NT2/D1 (cell line): ENCODE measurements around the gene GJA5.

Experiments
- DNase-seq: peaks from one replicate; pipeline ENCODE4 v3.0.0-alpha.2; 2011; ENCODE audit warnings: low read depth, low spot score
- H3K27me3 ChIP-seq: 2 replicates; pipeline ENCODE4 v1.6.0; 2011; ENCODE audit warnings: mild to moderate bottlenecking; ENCODE audit not compliant: insufficient read length, insufficient read depth
- H3K36me3 ChIP-seq: 2 replicates; pipeline ENCODE4 v1.6.1; 2011; ENCODE audit warnings: mild to moderate bottlenecking, low read length, mixed read lengths; ENCODE audit not compliant: insufficient read depth, insufficient read length
- H3K4me1 ChIP-seq: 2 replicates; pipeline ENCODE4 v1.5.1; 2011; ENCODE audit not compliant: insufficient read depth, insufficient read length
- H3K4me3 ChIP-seq: 2 replicates; pipeline ENCODE4 v1.5.1; 2011; ENCODE audit warnings: low read depth; ENCODE audit not compliant: insufficient read length
- H3K9ac ChIP-seq: 2 replicates; pipeline ENCODE4 v1.6.0; 2011; ENCODE audit warnings: low read depth; ENCODE audit not compliant: insufficient read length
- H3K9me3 ChIP-seq: 2 replicates; pipeline ENCODE4 v1.5.1; 2011; ENCODE audit warnings: mild to moderate bottlenecking, low read length; ENCODE audit not compliant: insufficient read depth
- SUZ12 ChIP-seq: IDR thresholded peaks from 2 replicates; pipeline ENCODE4 v1.6.1; 2011; ENCODE audit not compliant: insufficient read length, insufficient read depth; ENCODE audit errors: extremely low read depth
- YY1 ChIP-seq: IDR thresholded peaks from 2 replicates; pipeline ENCODE4 v1.6.1; 2011; ENCODE audit not compliant: insufficient read length, insufficient read depth
- ZNF274 ChIP-seq: IDR thresholded peaks from 2 replicates; pipeline ENCODE4 v1.6.1; 2011; ENCODE audit warnings: mild to moderate bottlenecking, low read depth, low read length

Gene GJA5

DNA sequence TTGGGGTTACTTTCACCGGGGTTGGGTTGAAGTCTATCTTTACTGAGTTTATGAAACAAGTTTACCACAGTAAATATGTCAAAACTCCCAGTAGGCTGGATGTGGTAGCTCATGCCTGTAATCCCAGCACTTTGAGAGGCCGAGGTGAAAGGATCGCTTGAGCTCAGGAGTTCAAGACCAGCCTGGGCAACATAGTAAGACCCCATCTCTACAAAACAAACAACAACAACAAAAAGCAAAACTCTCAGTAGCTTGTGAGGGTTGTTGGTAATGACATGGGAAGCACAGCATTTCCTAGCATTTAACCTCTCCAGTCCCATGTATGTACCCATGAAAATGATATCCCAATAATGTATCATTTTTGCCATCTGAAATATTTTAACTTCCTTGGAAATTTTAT lies 34.7 kb downstream of the GJA5 start:
- no peak for DNase-seq
- Histone ChIP-seq H3K27me3 (no peaks in the 10 kb centered on the region), H3K4me3 (no peak overlapping the region), H3K9me3 (no peaks in the 10 kb centered on the region), H3K9ac (no peak overlapping the region), H3K36me3 (no peaks in the 10 kb centered on the region), H3K4me1 (peaks cover 8% of the 10 kb centered on the region)
- no peak for TF ChIP-seq SUZ12
- TF ChIP-seq ZNF274 = no peak
- TF ChIP-seq YY1 = no peak

DNA sequence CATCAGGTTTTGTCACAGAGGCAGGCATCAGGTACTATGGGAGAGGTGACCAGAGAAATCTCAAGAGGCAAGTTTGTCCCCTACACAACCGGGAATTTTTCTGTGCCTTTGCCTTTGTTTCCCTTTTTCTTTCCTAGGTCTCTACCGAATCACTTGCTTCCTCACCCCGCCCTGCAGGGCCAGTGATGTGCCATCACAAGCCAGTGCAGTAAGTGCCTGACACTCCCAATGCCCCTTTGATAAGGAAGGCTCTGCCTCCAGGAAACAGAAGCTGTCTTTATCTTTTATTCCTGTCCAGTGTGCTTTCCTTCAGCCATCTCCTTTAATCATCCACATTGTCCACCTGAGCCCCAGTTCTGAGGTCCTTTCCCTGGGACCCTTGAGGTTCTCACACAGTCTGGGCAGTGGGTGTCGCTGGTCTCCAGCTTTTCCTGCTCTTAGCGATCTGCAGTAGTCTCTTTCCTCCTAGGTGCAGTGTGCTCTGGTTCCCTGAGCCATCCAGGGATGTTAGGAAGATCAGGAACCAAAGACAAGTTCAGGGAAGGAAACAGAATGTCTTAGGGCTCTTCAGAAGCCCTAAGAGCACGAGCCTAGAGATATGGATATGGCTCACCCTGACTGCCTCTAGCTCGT lies 36.6 kb downstream of the GJA5 start:
- no peak overlapping the region for H3K9ac ChIP-seq
- peaks cover 8% of the 10 kb centered on the region for H3K4me1 ChIP-seq
- no peaks in the 10 kb centered on the region for H3K27me3 ChIP-seq
- H3K36me3 ChIP-seq = no peaks in the 10 kb centered on the region
- H3K4me3 ChIP-seq = no peak overlapping the region
- H3K9me3 ChIP-seq = peaks cover 11% of the 10 kb centered on the region; the same call in 1 of the 2 replicates
- no peak for TF ChIP-seq YY1
- TF ChIP-seq SUZ12 = no peak
- no peak for TF ChIP-seq ZNF274
- DNase-seq = peak; percentile 85

DNA sequence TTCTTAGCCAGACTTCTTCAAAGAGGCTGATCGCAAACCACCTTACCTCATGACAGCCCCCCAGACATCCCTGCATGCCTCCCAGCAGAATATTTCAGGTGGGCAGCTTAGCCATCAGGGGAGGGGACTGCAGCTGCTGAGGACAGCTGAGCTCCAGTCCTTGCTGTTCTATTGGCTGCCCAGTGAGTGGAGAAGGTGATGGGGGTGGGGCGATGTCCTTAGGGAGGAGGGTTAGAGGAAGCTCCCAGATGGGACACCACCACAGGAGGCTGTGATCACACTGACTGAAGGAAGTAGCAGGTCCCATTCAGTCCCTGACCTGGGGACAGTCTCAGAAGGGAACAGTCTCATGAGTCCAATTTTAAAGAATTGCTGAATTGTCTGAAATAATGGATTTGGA lies 38.3 kb downstream of the GJA5 start:
- Histone ChIP-seq H3K27me3 (no peaks in the 10 kb centered on the region), H3K4me3 (no peak overlapping the region), H3K36me3 (no peaks in the 10 kb centered on the region), H3K9ac (no peak overlapping the region), H3K4me1 (peaks cover 8% of the 10 kb centered on the region), H3K9me3 (peaks cover 20% of the 10 kb centered on the region; the same call in 1 of the 2 replicates)
- no peak for TF ChIP-seq ZNF274
- TF ChIP-seq YY1 = no peak
- TF ChIP-seq SUZ12 = no peak
- no peak for DNase-seq

DNA sequence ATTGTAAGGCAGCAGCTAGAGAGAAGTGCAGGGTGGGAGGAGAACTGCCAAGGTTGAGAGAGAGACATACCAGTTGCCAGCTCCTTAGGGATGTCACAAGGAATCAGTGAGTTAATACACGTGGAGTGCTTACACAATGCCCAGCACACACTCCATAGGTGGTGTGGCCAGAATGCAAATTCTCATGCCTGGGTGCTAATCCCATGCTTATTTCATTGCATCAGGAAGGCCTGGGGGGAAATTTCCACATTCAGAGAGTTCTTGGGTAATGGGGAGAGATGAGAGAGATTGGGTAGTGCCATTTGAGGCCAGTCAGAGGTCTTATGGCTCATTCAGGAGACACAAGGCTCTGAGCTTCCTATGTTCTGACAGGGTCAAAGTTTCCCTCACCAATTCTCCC lies 38.7 kb downstream of the GJA5 start:
- Histone ChIP-seq H3K36me3 (no peaks in the 10 kb centered on the region), H3K4me1 (peaks cover 8% of the 10 kb centered on the region), H3K9me3 (peaks cover 20% of the 10 kb centered on the region; the same call in 1 of the 2 replicates), H3K9ac (no peak overlapping the region), H3K27me3 (no peaks in the 10 kb centered on the region), H3K4me3 (no peak overlapping the region)
- no peak for DNase-seq
- TF ChIP-seq SUZ12 (no peak), YY1 (no peak), ZNF274 (no peak)

DNA sequence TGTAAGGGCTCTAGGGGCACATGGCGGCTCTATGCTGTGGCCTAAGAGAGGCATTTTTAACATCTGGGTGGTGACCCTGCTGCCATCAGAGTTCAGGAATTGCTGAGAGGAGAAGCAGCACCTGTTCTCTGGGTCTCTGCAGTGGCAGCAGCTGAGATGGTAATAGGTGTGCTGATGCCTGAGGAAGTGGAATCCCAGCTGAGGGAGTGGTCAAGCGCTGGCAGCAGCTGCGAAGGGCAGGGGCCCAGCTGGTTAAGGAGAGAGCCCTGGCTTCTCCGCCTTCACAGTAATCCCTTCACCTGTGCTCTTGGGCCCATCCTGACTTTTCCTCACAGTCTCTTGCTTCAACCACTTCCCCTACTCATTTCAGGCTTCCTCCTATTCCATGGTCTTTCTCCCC lies 39.8 kb downstream of the GJA5 start:
- H3K36me3 ChIP-seq = no peaks in the 10 kb centered on the region
- no peaks in the 10 kb centered on the region for H3K27me3 ChIP-seq
- H3K4me1 ChIP-seq = peaks cover 4% of the 10 kb centered on the region
- no peak overlapping the region for H3K9ac ChIP-seq
- TF ChIP-seq YY1 = no peak
- no peak for DNase-seq
- no peak overlapping the region for H3K4me3 ChIP-seq
- peaks cover 20% of the 10 kb centered on the region; the same call in 1 of the 2 replicates for H3K9me3 ChIP-seq

DNA sequence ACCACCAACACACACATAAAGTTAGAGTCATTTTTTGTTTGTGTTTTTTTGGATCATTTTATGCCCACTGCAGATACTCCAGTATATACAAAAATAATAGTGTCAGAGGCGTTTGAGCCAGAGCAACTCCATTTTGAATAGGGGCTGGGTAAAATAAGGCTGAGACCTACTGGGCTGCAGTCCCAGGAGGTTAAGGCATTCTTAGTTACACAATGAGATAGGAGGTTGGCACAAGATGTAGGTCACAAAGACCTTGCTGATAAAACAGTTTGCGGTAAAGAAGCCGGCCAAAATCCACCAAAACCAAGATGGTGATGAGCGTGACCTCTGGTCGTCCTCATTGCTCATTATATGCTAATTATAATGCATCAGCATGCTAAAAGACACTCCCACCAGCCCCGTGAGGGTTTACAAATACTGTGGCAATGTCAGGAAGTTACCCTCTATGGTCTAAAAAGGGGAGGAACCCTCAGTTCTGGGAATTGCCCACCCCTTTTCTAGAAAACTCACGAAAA lies 40.6 kb downstream of the GJA5 start:
- no peak for TF ChIP-seq YY1
- peaks cover 20% of the 10 kb centered on the region; the same call in 1 of the 2 replicates for H3K9me3 ChIP-seq
- H3K9ac ChIP-seq = no peak overlapping the region
- H3K4me3 ChIP-seq = no peak overlapping the region
- DNase-seq = no peak
- H3K36me3 ChIP-seq = no peaks in the 10 kb centered on the region
- H3K4me1 ChIP-seq = peaks cover 4% of the 10 kb centered on the region
- no peaks in the 10 kb centered on the region for H3K27me3 ChIP-seq

DNA sequence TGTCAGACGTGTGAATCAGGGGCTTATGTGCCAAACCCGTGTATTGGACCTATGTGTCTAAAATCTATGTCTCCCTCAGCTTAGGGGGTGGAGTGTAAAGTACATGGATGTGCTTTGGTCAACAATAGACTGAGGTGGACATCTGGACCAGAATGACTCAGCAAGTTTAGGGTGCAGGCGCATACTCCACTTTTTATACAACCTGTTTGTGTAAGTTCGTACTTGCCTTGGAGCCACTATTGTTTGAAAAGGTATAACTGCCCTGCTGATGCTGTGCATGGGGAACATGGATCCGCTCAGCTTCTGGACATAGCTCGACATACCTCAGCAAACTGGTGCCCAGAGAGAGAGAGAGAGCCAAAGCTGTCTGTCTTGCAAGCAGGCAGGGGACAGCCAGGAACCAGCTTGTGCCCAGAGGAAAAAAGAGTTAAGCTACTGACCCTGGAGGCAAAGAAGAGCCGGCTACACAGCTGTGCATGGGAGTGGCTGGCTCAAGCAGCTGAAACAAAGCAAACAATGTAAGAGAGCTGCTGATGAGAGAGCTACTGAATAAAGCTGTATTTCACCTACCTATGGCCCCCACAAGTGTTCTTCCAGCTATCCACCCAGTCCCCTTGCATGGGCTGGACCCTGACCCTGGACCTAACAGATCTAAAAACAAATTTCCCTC lies 41.2 kb downstream of the GJA5 start:
- DNase-seq = no peak
- no peaks in the 10 kb centered on the region for H3K36me3 ChIP-seq
- H3K9me3 ChIP-seq = peaks cover 20% of the 10 kb centered on the region; the same call in 1 of the 2 replicates
- peaks cover 4% of the 10 kb centered on the region for H3K4me1 ChIP-seq
- no peak overlapping the region for H3K4me3 ChIP-seq
- H3K27me3 ChIP-seq = no peaks in the 10 kb centered on the region
- TF ChIP-seq ZNF274 (no peak), SUZ12 (no peak), YY1 (no peak)
- no peak overlapping the region for H3K9ac ChIP-seq
